Liver (tissue), 3 donors: ENCODE data around the gene RPS27A.

Source experiments
- CTCF ChIP-seq: fragments of 150-350 bp; IDR thresholded peaks from 2 replicates; pipeline ENCODE4 v1.5.1; 2017; ENCODE audit warnings: improper control_type of control experiment, low read depth, low read length; ENCODE audit not compliant: missing input control
- EGR1 ChIP-seq, 2 donors: IDR thresholded peaks; 2 replicates each; pipeline ENCODE4 v1.6.1; 2016 to 2018; ENCODE audit warnings: antibody characterized with exemption in 2 of 2, low read depth in 2 of 2
- MAX ChIP-seq: IDR thresholded peaks from 2 replicates; pipeline ENCODE4 v1.6.1; 2016; ENCODE audit warnings: antibody characterized with exemption
- donor health status: healthy.
- donor health status: healthy.

- TF ChIP-seq CTCF (peak; percentile 3), EGR1 (IDR thresholded peaks at IDR 0.05; ENCODE audit: low read depth in 2 of 2) (peak; percentile 48 to 75), MAX (peak; percentile 94)
These were observed 36.6 kb downstream of the RPS27A start, which contains the start of gene MTIF2 for GRCh38 chr2:55268907-55269644.
